Measurements from ENCODE around the gene TRPC3.

Gene TRPC3

DNA sequence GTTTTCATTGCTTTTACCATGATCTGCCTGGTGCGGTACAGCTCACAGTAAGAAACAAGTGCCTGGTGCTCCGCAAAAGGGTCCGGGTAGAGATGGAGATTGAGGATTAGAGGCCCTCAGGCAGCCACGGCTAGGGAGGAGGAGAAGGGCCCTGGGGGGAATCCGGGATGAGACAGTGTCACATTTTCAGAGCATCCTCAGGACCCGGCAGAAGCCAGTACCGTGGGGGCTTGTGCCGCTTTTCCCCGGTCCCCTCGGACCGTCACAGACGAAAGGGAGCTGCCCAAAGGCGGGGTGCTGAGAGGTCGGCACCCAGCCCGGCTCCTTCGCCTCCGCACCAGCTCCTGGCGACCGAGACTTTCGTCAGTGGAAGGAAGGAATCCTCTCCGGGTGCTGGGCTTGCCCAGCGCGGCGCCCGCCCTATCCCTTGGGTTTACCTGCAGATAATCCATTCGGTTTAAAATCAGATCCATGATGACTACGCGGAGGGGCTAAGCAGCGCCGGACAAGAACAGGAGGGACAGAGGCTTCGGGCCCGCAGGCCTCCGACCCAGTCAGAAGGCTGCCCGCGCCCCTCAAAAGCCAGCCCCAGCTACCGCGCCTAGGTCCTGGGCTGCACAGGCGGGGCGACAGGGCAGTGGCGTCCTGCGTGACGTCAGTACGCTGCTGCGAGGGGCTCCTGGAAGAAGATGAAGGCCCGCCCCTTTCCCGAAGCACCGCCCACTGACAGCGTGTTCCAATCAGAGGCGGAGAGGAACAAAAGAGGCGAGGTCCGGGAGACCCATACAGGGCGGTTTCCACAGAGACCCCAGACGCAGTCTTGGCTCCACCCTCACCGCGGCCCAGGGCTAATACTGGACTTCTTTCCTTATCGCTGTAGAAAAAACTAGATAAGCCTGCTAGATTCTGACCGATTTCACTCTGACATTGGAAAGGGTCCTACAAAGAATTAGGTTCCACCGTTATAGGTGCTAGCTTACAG is 81.7 kb downstream of the TRPC3 start, which contains the start of gene BBS7:
Gene BBS7 (minus strand): TSS at position 634 of the 982 bp plus-strand sequence. CDS start 161 bp downstream, at position 473.
- peak; percentile 98 for DNase-seq

DNA sequence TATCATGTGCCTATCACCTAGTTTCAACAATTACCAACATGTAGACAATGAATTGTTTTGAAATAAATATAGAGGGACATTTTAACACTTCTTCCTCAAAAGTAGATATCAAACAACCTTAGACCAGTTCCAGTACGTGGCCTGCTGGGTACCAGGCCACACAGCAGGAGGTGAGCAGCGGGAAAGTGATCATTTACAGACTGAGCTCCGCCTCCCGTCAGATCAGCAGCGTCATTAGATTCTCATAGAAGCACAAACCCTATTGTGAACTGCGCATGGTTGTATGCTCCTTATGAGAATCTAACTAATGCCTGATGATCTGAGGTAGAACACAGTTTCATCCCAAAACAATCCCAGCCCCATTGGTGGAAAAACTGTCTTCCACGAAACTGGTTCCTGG is 88.1 kb downstream of the TRPC3 start:
- no peak for DNase-seq

DNA sequence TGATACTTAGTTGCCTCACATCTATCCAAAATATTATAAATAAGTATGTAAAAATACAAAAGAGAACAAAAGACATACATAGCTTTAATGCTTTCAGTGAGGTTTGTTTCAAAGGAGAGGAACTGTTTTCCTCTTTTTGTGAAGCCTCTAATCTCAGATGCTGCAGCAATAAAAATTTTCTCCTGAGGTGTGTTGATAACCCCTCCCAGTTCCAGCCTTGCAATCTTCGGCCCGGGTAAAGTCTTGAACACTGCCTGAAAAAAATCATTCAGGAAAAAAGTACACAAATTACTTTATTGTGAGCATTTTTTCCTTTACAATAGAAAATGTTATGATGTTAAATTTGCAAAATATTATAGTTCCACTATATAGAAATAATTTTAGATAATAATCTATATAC is 90.4 kb downstream of the TRPC3 start:
- no peak for DNase-seq

DNA sequence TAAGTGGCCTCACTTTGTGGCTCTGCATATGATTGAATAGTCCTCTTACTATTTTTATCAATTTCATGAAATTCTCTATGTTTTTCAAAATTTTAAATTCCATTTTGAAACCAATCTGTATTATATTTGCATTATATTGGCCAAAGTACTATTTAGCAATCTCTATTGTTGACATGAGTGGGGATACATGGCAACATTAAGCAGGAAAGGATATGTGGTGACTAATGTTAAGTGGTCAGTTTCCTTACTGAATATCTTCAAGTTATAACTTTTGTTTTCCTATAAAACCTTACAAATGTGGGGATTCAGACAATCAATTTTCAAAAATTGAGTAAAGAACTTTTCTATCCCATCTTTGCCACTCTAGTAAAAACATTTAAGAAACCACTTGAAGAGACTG is 91.7 kb downstream of the TRPC3 start:
- DNase-seq: no peak

DNA sequence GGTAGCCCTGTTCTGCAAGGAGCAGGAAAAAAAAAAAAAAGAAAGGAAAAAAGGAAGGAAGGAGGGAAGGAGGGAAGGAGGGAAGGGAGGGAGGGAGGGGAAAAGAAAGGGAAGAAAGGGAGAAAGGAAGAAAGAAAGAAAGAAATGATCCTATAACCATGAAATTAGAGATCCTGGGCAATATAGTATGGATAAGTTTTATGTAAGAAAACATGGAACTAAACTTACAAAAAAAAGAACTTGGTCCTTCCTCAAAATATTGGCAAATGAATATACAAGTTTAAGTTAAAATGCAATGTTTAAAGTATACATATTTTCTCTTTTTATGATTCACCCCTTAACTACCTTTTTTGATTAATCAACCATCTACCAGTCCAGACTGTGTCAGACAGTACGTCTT is 100.5 kb downstream of the TRPC3 start:
- DNase-seq: no peak

DNA sequence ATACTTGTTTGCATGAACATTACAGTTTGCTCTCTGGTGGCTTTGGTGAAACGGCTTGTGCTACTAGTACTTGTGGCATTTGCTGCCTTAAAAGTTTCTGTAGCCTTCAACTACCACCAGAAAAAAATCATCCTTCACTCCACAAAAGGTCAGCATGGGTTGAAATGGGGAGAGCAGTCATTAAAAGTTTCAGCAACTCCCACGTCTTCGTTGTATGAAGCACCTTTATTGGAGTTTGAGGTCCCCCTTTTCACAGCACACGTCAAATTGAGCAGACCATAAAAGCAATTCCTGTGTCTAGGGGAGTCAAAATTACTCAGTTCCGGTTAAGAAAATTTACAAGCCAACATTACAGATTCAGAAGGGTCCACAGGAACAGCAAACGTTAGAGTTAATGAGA is 105.2 kb downstream of the TRPC3 start:
- DNase-seq: no peak

DNA sequence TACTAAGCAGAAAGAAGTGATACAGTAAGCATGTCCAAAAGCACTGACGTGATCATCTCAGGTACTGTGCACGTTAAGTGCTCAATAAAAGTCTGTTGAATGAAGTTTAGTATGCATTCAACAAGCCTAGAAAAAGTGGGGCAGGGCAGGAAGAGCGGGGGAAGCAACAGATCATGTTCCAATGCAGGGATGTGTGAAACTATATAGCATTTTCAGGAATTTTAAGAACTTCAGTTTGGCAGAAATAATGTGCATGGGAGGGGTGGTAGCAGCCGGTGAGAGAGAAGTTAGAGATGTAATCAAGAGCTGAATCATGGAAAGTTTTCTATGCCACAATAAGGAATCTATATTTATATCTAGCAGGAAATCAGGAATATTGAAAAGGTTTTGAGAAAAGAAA is 109.0 kb downstream of the TRPC3 start:
- DNase-seq: no peak

DNA sequence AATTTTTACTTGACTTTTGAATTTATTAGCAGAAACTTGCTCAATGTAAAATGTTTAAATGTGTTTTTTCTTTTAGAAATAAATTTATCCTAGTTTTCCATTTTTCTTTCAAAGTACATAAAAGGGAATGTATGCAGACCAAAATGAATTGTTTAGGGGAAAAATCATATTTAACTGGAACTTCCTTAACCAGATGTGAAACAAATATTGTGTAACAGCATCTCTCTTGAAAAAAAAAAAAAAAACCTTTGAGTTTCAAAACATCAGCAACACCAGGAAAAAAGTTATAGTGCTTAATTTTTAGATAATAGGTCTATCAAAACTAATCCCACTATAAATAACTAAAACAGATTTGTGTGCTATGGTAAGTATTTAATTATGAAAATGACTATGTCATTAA is 113.7 kb downstream of the TRPC3 start:
- no peak for DNase-seq

DNA sequence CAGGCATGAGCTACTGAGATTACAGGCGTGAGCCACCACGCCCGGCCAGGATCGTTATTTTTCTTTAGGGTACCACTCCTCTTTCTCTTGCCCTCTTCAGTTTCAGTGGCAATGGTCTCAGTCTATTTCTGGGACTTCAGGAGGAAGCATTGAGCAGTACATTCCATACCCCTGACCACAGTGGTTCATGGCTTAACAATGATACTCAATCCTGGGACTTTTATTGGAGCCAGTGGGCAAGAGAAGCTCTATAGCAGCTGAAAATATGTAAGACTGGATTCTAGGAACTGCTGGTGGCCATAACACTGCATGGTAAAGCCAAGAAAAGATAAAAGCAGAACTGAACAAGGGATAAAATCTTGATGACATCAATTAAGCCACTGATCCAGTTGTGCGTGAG is 122.3 kb downstream of the TRPC3 start:
- no peak for DNase-seq
